Tibial nerve (tissue), 4 donors: Measurements from ENCODE around the gene PRSS38.
A peak's percentile ranks its signal among the peaks of the same experiment; 100 is the strongest.

Experiments
- CTCF ChIP-seq, 5 experiments: fragments of 200-600 bp in 3 of 5; fragments of 450-650 bp in 2 of 5; sonication (generic) in 3 of 5; IDR thresholded peaks; one replicate each; pipeline ENCODE4 v1.5.1; 2016 to 2019; ENCODE audit warnings: antibody characterized with exemption in 5 of 5, mild to moderate bottlenecking in 3 of 5, moderate library complexity in 2 of 5
- EP300 ChIP-seq, 2 donors: sonication (generic); formaldehyde crosslinking; IDR thresholded peaks; one replicate each; pipeline ENCODE4 v1.6.1; 2017; ENCODE audit warnings: antibody characterized with exemption in 2 of 2, mild to moderate bottlenecking in 1 of 2
- POLR2A ChIP-seq, 2 donors: fragments of 450-650 bp; IDR thresholded peaks; one replicate each; pipeline ENCODE4 v1.6.1; 2017; ENCODE audit warnings: antibody characterized with exemption in 2 of 2, mild to moderate bottlenecking in 2 of 2, moderate library complexity in 2 of 2

- TF ChIP-seq CTCF (IDR thresholded peaks at IDR 0.05) (no peak), POLR2A (IDR thresholded peaks at IDR 0.05) (peak in 1 of 2 donors; percentile 56), EP300 (IDR thresholded peaks at IDR 0.05) (peak; percentile 19 to 72)
Measured at GRCh38 chr1:227787513-227788270, 27.8 kb upstream of the PRSS38 start.
